Stimulated activated CD8-positive, alpha-beta memory T cell treated with anti-CD3 and anti-CD28 coated beads, Interleukin-15, amount 100 ng/mL, for 24 hours (primary cell): ENCODE data around the gene RAP1A.
"Not testable (repeated sequence)": the region's sequence is repeated elsewhere in the genome, so short reads cannot be mapped to it uniquely, and the experiment has no call there.

Experiments
- DNase-seq: peaks from one replicate; pipeline ENCODE4 v3.0.0-alpha.2; 2020; ENCODE audit warnings: low read depth

The RAP1A gene

GRCh38 chr1:111669268-111669667 lies 49.7 kb downstream of the RAP1A start:
- no peak for DNase-seq

GRCh38 chr1:111671852-111672251 lies 52.3 kb downstream of the RAP1A start:
- DNase-seq, result no peak

GRCh38 chr1:111672331-111672730 lies 52.7 kb downstream of the RAP1A start:
- DNase-seq, result no peak

- DNase-seq, result no peak
Observed at GRCh38 chr1:111677604-111678003, 58.0 kb downstream of the RAP1A start.

- no peak for DNase-seq
Observed at GRCh38 chr1:111679541-111679940, 60.0 kb downstream of the RAP1A start.

GRCh38 chr1:111680212-111680800 lies 60.7 kb downstream of the RAP1A start:
- DNase-seq, result not testable (repeated sequence)

GRCh38 chr1:111685293-111686153 lies 65.9 kb downstream of the RAP1A start:
- DNase-seq, result not testable (repeated sequence)

GRCh38 chr1:111690306-111690617 lies 70.7 kb downstream of the RAP1A start:
- no peak for DNase-seq

- no peak for DNase-seq
Observed at GRCh38 chr1:111691886-111692285, 72.3 kb downstream of the RAP1A start.

GRCh38 chr1:111695801-111696200 lies 76.2 kb downstream of the RAP1A start:
- DNase-seq, result no peak

GRCh38 chr1:111696330-111696729 lies 76.7 kb downstream of the RAP1A start:
- DNase-seq, result no peak

GRCh38 chr1:111699268-111699667 lies 79.7 kb downstream of the RAP1A start:
- DNase-seq, result no peak

- DNase-seq, result no peak
Observed at GRCh38 chr1:111702504-111703050, 83.0 kb downstream of the RAP1A start.

- no peak for DNase-seq
Observed at GRCh38 chr1:111704240-111704639, 84.7 kb downstream of the RAP1A start.

- DNase-seq, result no peak
Observed at GRCh38 chr1:111704776-111705175, 85.2 kb downstream of the RAP1A start.

GRCh38 chr1:111705841-111706240 lies 86.3 kb downstream of the RAP1A start:
- DNase-seq, result no peak

- no peak for DNase-seq
Observed at GRCh38 chr1:111706921-111707320, 87.3 kb downstream of the RAP1A start.

- no peak for DNase-seq
Observed at GRCh38 chr1:111707906-111708305, 88.3 kb downstream of the RAP1A start.

GRCh38 chr1:111709986-111710385 lies 90.4 kb downstream of the RAP1A start:
- no peak for DNase-seq

- DNase-seq, result no peak
Observed at GRCh38 chr1:111716333-111716732, 96.7 kb downstream of the RAP1A start.

GRCh38 chr1:111717450-111717849 lies 97.9 kb downstream of the RAP1A start:
- no peak for DNase-seq

- DNase-seq, result no peak
Observed at GRCh38 chr1:111719135-111719534, 99.5 kb downstream of the RAP1A start.

- DNase-seq, result no peak
Observed at GRCh38 chr1:111719674-111720132, 100.1 kb downstream of the RAP1A start.
